Epithelial cell of esophagus (primary cell): ENCODE measurements around the gene TNRC6B.
A peak's percentile ranks its signal among the peaks of the same experiment; 100 is the strongest.

Experiments used
- DNase-seq: peaks from one replicate; pipeline ENCODE4 v3.0.0; 2010; ENCODE audit warnings: low read depth
- H3K4me3 ChIP-seq: 2 replicates; pipeline ENCODE4 v1.5.1; 2011; ENCODE audit warnings: mild to moderate bottlenecking, low read length, control low read depth
- TF ChIP-seq, protein P1 (sequence below): IDR thresholded peaks from 2 replicates; pipeline ENCODE4 v1.5.1; 2011; ENCODE audit warnings: low read depth, mild to moderate bottlenecking, low read length, control low read depth, inconsistent platforms; ENCODE audit not compliant: insufficient read depth; ENCODE audit errors: missing control alignments

The TNRC6B gene, protein sequence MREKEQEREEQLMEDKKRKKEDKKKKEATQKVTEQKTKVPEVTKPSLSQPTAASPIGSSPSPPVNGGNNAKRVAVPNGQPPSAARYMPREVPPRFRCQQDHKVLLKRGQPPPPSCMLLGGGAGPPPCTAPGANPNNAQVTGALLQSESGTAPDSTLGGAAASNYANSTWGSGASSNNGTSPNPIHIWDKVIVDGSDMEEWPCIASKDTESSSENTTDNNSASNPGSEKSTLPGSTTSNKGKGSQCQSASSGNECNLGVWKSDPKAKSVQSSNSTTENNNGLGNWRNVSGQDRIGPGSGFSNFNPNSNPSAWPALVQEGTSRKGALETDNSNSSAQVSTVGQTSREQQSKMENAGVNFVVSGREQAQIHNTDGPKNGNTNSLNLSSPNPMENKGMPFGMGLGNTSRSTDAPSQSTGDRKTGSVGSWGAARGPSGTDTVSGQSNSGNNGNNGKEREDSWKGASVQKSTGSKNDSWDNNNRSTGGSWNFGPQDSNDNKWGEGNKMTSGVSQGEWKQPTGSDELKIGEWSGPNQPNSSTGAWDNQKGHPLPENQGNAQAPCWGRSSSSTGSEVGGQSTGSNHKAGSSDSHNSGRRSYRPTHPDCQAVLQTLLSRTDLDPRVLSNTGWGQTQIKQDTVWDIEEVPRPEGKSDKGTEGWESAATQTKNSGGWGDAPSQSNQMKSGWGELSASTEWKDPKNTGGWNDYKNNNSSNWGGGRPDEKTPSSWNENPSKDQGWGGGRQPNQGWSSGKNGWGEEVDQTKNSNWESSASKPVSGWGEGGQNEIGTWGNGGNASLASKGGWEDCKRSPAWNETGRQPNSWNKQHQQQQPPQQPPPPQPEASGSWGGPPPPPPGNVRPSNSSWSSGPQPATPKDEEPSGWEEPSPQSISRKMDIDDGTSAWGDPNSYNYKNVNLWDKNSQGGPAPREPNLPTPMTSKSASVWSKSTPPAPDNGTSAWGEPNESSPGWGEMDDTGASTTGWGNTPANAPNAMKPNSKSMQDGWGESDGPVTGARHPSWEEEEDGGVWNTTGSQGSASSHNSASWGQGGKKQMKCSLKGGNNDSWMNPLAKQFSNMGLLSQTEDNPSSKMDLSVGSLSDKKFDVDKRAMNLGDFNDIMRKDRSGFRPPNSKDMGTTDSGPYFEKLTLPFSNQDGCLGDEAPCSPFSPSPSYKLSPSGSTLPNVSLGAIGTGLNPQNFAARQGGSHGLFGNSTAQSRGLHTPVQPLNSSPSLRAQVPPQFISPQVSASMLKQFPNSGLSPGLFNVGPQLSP (N-terminal part only)

DNA sequence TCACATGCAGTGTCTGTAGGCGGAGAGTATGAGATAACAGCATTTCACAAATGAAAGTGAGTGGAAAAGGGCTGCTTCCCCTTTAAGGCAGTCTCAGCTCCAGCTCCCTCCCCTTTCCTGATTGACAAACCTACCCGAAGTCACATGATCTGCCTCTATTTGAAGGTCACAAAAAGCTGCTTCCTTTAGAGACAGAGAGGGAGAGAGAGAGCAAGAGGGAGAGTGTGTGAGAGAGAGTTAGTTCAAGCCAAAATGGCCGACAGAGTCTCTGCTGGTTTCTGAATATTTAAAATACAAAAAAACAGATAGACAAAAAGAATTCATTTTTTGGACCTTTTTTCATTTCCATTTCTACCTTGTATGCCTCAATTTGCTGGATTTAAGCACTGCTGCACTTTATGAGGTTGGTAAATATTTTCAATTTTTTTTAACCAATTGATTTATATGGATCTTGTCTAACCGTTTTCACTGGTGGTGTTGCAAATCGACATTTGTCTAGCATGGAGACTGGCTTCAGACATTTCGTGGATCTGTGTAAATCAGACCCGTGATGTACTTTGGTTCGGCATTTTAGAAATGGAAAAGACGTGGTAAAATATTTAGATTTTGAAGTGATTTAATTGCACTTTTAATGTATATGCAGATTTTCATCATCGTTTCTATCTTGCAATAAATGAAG is at the start of gene TNRC6B:
TSS of gene TNRC6B (plus strand) at position 188 of the 679 bp plus-strand sequence. CDS start at position 399, 211 bp downstream.
- TF ChIP-seq, protein P1, sequence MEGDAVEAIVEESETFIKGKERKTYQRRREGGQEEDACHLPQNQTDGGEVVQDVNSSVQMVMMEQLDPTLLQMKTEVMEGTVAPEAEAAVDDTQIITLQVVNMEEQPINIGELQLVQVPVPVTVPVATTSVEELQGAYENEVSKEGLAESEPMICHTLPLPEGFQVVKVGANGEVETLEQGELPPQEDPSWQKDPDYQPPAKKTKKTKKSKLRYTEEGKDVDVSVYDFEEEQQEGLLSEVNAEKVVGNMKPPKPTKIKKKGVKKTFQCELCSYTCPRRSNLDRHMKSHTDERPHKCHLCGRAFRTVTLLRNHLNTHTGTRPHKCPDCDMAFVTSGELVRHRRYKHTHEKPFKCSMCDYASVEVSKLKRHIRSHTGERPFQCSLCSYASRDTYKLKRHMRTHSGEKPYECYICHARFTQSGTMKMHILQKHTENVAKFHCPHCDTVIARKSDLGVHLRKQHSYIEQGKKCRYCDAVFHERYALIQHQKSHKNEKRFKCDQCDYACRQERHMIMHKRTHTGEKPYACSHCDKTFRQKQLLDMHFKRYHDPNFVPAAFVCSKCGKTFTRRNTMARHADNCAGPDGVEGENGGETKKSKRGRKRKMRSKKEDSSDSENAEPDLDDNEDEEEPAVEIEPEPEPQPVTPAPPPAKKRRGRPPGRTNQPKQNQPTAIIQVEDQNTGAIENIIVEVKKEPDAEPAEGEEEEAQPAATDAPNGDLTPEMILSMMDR = no peak
- peak; percentile 96 for DNase-seq
- H3K4me3 ChIP-seq = peak within 1 kb of the TSS; percentile 97

DNA sequence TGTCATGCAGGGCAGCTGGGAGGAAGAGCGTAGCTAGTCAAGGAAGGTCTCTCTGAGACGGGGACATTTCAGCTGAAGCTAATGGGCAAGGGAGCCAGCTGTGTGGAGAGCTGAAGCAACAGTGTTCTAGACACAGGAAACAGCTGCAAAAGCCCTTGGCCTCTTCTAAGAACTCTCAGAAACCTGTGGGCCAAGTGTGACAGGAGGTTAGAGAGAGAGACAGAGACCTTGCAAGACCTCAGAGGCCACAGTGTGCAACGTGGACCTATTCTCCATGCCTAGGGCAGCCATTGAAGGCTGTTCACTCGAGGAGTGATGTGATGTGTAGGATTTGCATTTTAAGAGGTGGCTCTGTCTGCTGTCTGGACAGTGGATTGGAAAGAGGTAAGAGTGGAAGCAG is 48.7 kb upstream of the TNRC6B start:
- DNase-seq = no peak
- TF ChIP-seq, protein P1 = no peak
- H3K4me3 ChIP-seq = no peak overlapping the region

DNA sequence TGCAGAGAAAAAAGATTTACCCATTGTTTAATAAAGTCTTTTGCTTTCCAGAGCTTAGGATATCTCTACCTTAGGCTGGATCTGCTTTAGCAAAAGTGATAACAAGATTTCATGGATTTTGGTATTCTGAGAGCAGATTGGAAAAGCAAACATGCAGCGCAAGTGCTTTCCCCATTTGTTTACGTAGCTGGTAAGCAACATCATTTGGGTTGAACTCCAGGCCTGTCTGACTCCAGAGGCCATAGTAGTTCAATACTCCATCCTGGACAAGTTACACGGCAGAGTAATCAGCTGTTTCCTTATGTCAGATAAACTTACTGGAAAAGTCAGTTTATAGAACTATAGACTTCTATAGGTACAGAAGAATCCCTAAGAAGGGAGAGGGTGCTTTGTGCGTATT is 40.6 kb upstream of the TNRC6B start:
- no peak overlapping the region for H3K4me3 ChIP-seq
- TF ChIP-seq, protein P1 = no peak
- no peak for DNase-seq

DNA sequence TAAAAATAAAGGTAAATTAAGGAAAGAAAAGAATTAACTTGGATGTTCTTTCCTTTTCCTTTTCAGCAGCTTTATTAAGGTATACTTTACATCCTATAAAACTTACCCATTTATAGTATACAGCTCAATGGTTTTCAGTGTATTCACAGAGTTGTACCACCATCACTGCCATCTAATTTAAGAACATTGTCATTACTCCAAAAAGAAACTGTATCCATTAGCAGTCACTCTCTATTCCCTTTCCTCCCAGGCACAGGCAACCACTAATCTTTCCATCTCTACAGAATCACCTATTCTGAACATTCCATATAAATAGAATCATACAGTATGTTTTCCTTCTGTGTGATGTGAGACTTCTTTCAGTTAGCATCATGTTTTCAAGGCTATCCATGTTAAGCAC is 38.9 kb upstream of the TNRC6B start:
- no peak for DNase-seq
- TF ChIP-seq, protein P1 = no peak
- no peak overlapping the region for H3K4me3 ChIP-seq

DNA sequence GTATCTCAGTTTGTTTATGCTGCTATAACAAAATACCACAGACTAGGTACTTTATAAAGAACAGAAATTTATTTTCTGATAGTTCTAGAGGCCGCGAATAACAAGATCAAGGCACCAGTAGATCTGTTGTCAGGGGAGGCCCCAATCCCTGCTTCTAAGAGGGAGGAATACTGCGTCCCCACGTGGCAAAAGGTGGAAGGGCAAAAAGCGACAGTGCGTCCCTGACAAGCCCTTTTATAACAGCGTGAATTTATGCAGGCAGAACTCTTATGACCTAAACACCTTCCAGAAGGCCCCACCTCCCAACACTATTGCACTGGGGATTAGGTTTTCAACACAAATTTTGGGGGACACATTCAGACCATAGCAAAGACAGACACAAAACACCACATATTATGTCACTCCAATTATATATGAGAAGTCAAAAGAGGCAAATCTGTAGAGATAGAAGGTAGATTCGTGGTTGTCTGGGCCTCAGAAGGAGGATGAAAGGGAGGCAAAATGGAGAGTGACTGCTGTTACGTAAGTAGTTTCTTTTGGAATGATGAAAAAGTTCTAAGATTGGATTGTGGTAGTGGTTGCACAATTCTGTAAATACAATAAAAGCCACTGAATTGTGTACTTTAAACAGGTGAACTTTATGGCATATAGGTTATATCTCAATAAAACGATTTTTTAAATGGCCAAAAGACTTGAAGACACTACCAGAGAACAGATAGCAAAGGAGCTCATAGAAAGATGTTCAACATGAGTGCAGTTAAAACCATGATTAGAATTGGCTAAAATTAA is 30.1 kb upstream of the TNRC6B start:
- no peak for DNase-seq

More for the DNA sequence above, 30.1 kb upstream of the TNRC6B start:
- TF ChIP-seq, protein P1 = no peak
- no peak overlapping the region for H3K4me3 ChIP-seq
